Naive thymus-derived CD8-positive, alpha-beta T cell (primary cell): ENCODE data around the gene MAP3K5. TPM values are rescaled to one million over a fixed set of nuclear protein-coding genes. Genes with fewer than 3 reads are reported as not detected.

Source experiments
- ATAC-seq, 2 donors: fragments of 150-1000 bp; cut with Tn5 transposase in 1 of 2; sonication (Bioruptor Pico), chemical (Tn5 transposase) in 1 of 2; 1 replicate in 1 of 2; 2 replicates in 1 of 2; pipeline ENCODE4 v1.10.0; 2021; ENCODE audit warnings: mild to moderate bottlenecking in 2 of 2, moderate library complexity in 2 of 2
- POLR2A ChIA-PET: fragments of 350-600 bp; sonication (Branson Sonifier 250); formaldehyde crosslinking; loops from one replicate; lab custom pipeline; 2021; ENCODE audit warnings: antibody characterized with exemption; lab: Charles Lee
- DNase-seq, 10 donors: peaks; one replicate each; pipeline versions ENCODE4 v3.0.0 to v3.0.0-alpha.2; 2020 to 2022
- H3K27ac Mint-ChIP-seq, 10 donors: one replicate each; pipeline ENCODE4 v1.8.0; 2020 to 2022; ENCODE audit warnings: mild to moderate bottlenecking in 10 of 10, mixed read lengths in 10 of 10, moderate library complexity in 4 of 10, inconsistent platforms in 1 of 10
- H3K27me3 Mint-ChIP-seq, 5 donors: one replicate each; pipeline ENCODE4 v1.8.0; 2021 to 2022; ENCODE audit warnings: mixed read lengths in 5 of 5
- H3K36me3 Mint-ChIP-seq, 3 donors: one replicate each; pipeline ENCODE4 v1.8.0; 2020 to 2022; ENCODE audit warnings: mixed read lengths in 3 of 3, mild to moderate bottlenecking in 2 of 3, inconsistent platforms in 1 of 3
- H3K4me1 Mint-ChIP-seq, 4 donors: one replicate each; pipeline ENCODE4 v1.8.0; 2021 to 2022; ENCODE audit warnings: mixed read lengths in 4 of 4
- H3K4me3 Mint-ChIP-seq, 10 donors: one replicate each; pipeline ENCODE4 v1.8.0; 2020 to 2022; ENCODE audit warnings: mild to moderate bottlenecking in 10 of 10, mixed read lengths in 10 of 10, moderate library complexity in 6 of 10, inconsistent platforms in 1 of 10
- H3K9me3 Mint-ChIP-seq, 9 donors: one replicate each; pipeline ENCODE4 v1.8.0; 2020 to 2022; ENCODE audit warnings: mixed read lengths in 9 of 9, mild to moderate bottlenecking in 3 of 9, inconsistent platforms in 1 of 9, moderate library complexity in 1 of 9
- polyA plus RNA-seq, 3 donors: library from polyadenylated mRNA; unstranded; fragments of 300-500 nt; fragmentation: Illumina TruSeq; gene quantifications; one replicate each; pipeline ENCODE4 v1.2.3, GENCODE V29; 2021
- total RNA-seq, 8 experiments: library from RNA in 2 of 8; stranded (reverse) in 2 of 8; gene quantifications; one replicate each; pipeline ENCODE4 v1.2.3 and lab custom pipeline; 2021 to 2026

The MAP3K5 gene
- total and polyA plus RNA-seq, 5 experiments from 2014 or later: 3.0 to 8.7 (median 4.5) TPM

GRCh38 chr6:136812174-136812573 lies 19.9 kb upstream of the MAP3K5 start:
- DNase-seq: no peak
- H3K4me1 Mint-ChIP-seq: peaks cover 0 to 2% (median 0%) of the 10 kb centered on the region in 4 donors
- ATAC-seq: no peak
- POLR2A ChIA-PET: interaction anchor here (0.6 kb wide), 1 partner anchor 26 kb away, joined by 3 read pairs; no protein-coding TSS in a partner anchor
- H3K4me3 Mint-ChIP-seq: no peak overlapping the region
- peaks cover 0 to 1% (median 0%) of the 10 kb centered on the region in 3 donors for H3K36me3 Mint-ChIP-seq
- peaks cover 0 to 2% (median 2%) of the 10 kb centered on the region in 5 donors for H3K27me3 Mint-ChIP-seq
- peaks cover 0 to 2% (median 0%) of the 10 kb centered on the region in 9 donors for H3K9me3 Mint-ChIP-seq
- H3K27ac Mint-ChIP-seq: no peak overlapping the region

- H3K4me1 Mint-ChIP-seq: peaks cover 0 to 2% (median 0%) of the 10 kb centered on the region in 4 donors
- POLR2A ChIA-PET: interaction anchor here (0.6 kb wide), 1 partner anchor 25 kb away, joined by 3 read pairs; no protein-coding TSS in a partner anchor
- DNase-seq (no peak), ATAC-seq (no peak)
- peaks cover 0 to 1% (median 0%) of the 10 kb centered on the region in 3 donors for H3K36me3 Mint-ChIP-seq
- peak overlapping the region in 1 of 10 donors; percentile 26 for H3K27ac Mint-ChIP-seq
- peaks cover 0 to 2% (median 0%) of the 10 kb centered on the region in 9 donors for H3K9me3 Mint-ChIP-seq
- no peaks in the 10 kb centered on the region for H3K27me3 Mint-ChIP-seq
- H3K4me3 Mint-ChIP-seq: no peak overlapping the region
Observed at GRCh38 chr6:136811272-136811671, 19.0 kb upstream of the MAP3K5 start.

DNA sequence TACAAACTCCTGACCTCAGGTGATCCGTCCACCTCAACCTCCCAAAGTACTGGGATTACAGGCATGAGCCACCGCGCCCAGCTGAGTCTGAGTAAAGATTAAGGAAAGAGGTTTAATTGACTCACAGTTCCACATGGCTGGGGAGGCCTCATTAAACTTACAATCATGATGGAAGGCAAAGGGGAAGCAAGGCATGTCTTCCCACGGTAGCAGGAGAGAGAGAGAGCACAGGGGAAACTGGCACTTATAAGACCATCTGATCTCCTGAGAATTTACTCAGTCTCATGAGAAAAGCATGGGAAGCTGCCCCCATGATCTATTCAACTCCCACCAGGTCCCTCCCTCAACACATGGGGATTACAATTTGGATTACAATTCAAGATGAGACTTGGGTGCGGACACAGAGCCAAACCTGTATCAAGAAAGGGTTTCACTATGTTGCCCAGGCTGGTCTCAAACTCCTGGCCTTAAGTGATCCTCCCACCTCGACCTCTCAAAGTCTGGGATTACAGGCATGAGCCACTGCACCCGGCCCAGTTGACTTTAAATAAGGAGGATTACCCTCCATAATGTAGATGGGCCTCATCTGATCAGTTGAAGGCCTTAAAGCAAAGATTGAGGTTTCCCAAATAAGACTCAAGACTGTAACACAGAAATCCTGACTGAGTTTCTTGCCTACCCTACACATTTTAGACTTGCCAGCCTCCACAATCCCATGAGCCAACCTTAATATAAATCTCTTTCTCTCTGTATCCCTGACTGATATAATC lies 17.0 kb upstream of the MAP3K5 start:
- no peak for DNase-seq
- peaks cover 0 to 2% (median 0%) of the 10 kb centered on the region in 4 donors for H3K4me1 Mint-ChIP-seq
- H3K27me3 Mint-ChIP-seq: no peaks in the 10 kb centered on the region
- no peaks in the 10 kb centered on the region for H3K9me3 Mint-ChIP-seq
- H3K27ac Mint-ChIP-seq: peak overlapping the region in 1 of 10 donors; percentile 50
- H3K36me3 Mint-ChIP-seq: no peaks in the 10 kb centered on the region
- no peak overlapping the region for H3K4me3 Mint-ChIP-seq
- POLR2A ChIA-PET: no interaction called here
- ATAC-seq: no peak

GRCh38 chr6:136803608-136804007 lies 11.3 kb upstream of the MAP3K5 start:
- no peak overlapping the region for H3K4me3 Mint-ChIP-seq
- no peak for ATAC-seq

GRCh38 chr6:136801581-136801980 lies 9.3 kb upstream of the MAP3K5 start:
- H3K36me3 Mint-ChIP-seq: no peaks in the 10 kb centered on the region
- H3K27ac Mint-ChIP-seq: no peak overlapping the region
- H3K27me3 Mint-ChIP-seq: peaks cover 0 to 9% (median 2%) of the 10 kb centered on the region in 5 donors
- POLR2A ChIA-PET: no interaction called here
- ATAC-seq: no peak
- no peaks in the 10 kb centered on the region for H3K9me3 Mint-ChIP-seq
- H3K4me1 Mint-ChIP-seq: no peaks in the 10 kb centered on the region
- no peak for DNase-seq
- no peak overlapping the region for H3K4me3 Mint-ChIP-seq

More at GRCh38 chr6:136803608-136804007, 11.3 kb upstream of the MAP3K5 start:
- Mint-ChIP-seq H3K27me3 (peaks cover 0 to 9% (median 0%) of the 10 kb centered on the region in 5 donors), H3K36me3 (no peaks in the 10 kb centered on the region), H3K27ac (no peak overlapping the region), H3K4me1 (no peaks in the 10 kb centered on the region), H3K9me3 (no peaks in the 10 kb centered on the region)
- no peak for DNase-seq
- POLR2A ChIA-PET: no interaction called here

DNA sequence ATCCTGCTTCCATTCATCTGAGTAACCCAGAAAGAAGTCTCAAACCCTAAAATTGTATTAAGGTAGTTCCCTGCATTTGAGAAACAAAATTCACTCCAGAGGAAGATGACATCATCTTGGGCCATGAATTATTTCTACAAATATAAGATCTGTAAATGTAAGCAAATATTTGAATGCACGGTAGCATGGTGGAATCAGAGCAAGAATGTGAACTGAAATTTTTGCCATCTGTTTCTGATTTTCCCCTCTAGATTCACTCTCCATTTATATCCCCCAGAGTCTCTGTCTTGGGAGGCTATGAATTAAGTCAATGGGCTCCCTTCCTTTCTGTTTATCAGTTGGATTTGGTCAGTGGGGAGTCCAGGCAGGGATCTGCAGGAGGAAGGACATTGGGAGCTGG lies 5.8 kb upstream of the MAP3K5 start:
- H3K27me3 Mint-ChIP-seq: peaks cover 0 to 9% (median 2%) of the 10 kb centered on the region in 5 donors
- H3K9me3 Mint-ChIP-seq: no peaks in the 10 kb centered on the region
- DNase-seq: no peak
- no peak overlapping the region for H3K27ac Mint-ChIP-seq
- ATAC-seq: no peak
- no peak overlapping the region for H3K4me3 Mint-ChIP-seq
- H3K4me1 Mint-ChIP-seq: peaks cover 3 to 5% (median 5%) of the 10 kb centered on the region in 4 donors
- POLR2A ChIA-PET: interaction anchor here (0.7 to 1.0 kb wide), 2 partner anchors 58 to 154 kb away, joined by 3 read pairs; no protein-coding TSS in a partner anchor
- H3K36me3 Mint-ChIP-seq: no peaks in the 10 kb centered on the region

GRCh38 chr6:136795996-136796395 lies 3.7 kb upstream of the MAP3K5 start:
- peaks cover 0 to 2% (median 0%) of the 10 kb centered on the region in 5 donors for H3K27me3 Mint-ChIP-seq
- POLR2A ChIA-PET: no interaction called here
- H3K4me3 Mint-ChIP-seq: no peak overlapping the region
- ATAC-seq (no peak), DNase-seq (no peak)
- H3K36me3 Mint-ChIP-seq: no peaks in the 10 kb centered on the region
- no peak overlapping the region for H3K27ac Mint-ChIP-seq
- peaks cover 8 to 12% (median 10%) of the 10 kb centered on the region in 4 donors for H3K4me1 Mint-ChIP-seq
- H3K9me3 Mint-ChIP-seq: no peaks in the 10 kb centered on the region

GRCh38 chr6:136795386-136795785 lies 3.1 kb upstream of the MAP3K5 start:
- Mint-ChIP-seq H3K4me1 (peaks cover 8 to 18% (median 15%) of the 10 kb centered on the region in 4 donors), H3K27ac (no peak overlapping the region), H3K27me3 (peaks cover 0 to 2% (median 0%) of the 10 kb centered on the region in 5 donors), H3K9me3 (no peaks in the 10 kb centered on the region), H3K4me3 (no peak overlapping the region), H3K36me3 (no peaks in the 10 kb centered on the region)
- POLR2A ChIA-PET: no interaction called here
- ATAC-seq: no peak
- DNase-seq: no peak

- ATAC-seq: no peak
- POLR2A ChIA-PET: interaction anchor here (1.0 to 2.3 kb wide), 7 partner anchors 29 to 503 kb away, joined by 4 to 49 read pairs (median 21); partner anchors contain the start of genes BCLAF1 and PEX7
- Mint-ChIP-seq H3K9me3 (no peaks in the 10 kb centered on the region), H3K27me3 (peaks cover 0 to 2% (median 0%) of the 10 kb centered on the region in 5 donors), H3K4me3 (peak overlapping the region; percentile 87 to 99 (median 92)), H3K4me1 (peaks cover 12 to 32% (median 30%) of the 10 kb centered on the region in 4 donors), H3K36me3 (no peaks in the 10 kb centered on the region), H3K27ac (peak overlapping the region; percentile 83 to 98 (median 96))
- peak in 1 of 10 donors; percentile 4 for DNase-seq
Observed at GRCh38 chr6:136793363-136793762, 1.1 kb upstream of the MAP3K5 start.

- DNase-seq: peak in 2 of 10 donors; percentile 29 to 53
- Mint-ChIP-seq H3K4me1 (peaks cover 17 to 45% (median 42%) of the 10 kb centered on the region in 4 donors), H3K27ac (peak overlapping the region in 4 of 10 donors; percentile 90 to 98 (median 94))
Observed at GRCh38 chr6:136792095-136792409, 225 bp downstream of the MAP3K5 start.

GRCh38 chr6:136791296-136792094 lies 782 bp downstream of the MAP3K5 start:
- POLR2A ChIA-PET: interaction anchor here (0.6 to 3.7 kb wide), 21 partner anchors 8 to 940 kb away, joined by 3 to 49 read pairs (median 5); partner anchors contain the start of genes BCLAF1, PDE7B and PEX7

More at GRCh38 chr6:136792095-136792409, 225 bp downstream of the MAP3K5 start:
- Mint-ChIP-seq H3K36me3 (no peaks in the 10 kb centered on the region), H3K27me3 (no peaks in the 10 kb centered on the region), H3K9me3 (no peaks in the 10 kb centered on the region), H3K4me3 (peak overlapping the region in 9 of 10 donors; percentile 90 to 99 (median 93))
- POLR2A ChIA-PET: interaction anchor here (0.6 to 3.7 kb wide), 22 partner anchors 8 to 940 kb away, joined by 3 to 49 read pairs (median 5); partner anchors contain the start of genes BCLAF1, PDE7B and PEX7
- peak; percentile 15 to 35 for ATAC-seq

More at GRCh38 chr6:136791296-136792094, 782 bp downstream of the MAP3K5 start:
- peak; percentile 8 to 67 (median 36) for DNase-seq
- peaks cover 17 to 49% (median 42%) of the 10 kb centered on the region in 4 donors for H3K4me1 Mint-ChIP-seq
- peak; percentile 3 to 9 for ATAC-seq
- peak overlapping the region; percentile 66 to 94 (median 88) for H3K27ac Mint-ChIP-seq
- no peaks in the 10 kb centered on the region for H3K27me3 Mint-ChIP-seq
- H3K4me3 Mint-ChIP-seq: peak overlapping the region; percentile 89 to 99 (median 91)
- H3K9me3 Mint-ChIP-seq: no peaks in the 10 kb centered on the region
- H3K36me3 Mint-ChIP-seq: no peaks in the 10 kb centered on the region
